KMS-11 (cell line): ENCODE measurements around the gene AGPAT4.

Experiments used
- H2AFZ ChIP-seq: fragments of 200-600 bp; sonication (generic); 2 replicates; pipeline ENCODE4 v1.6.1; 2016; ENCODE audit warnings: antibody characterized with exemption, mixed run types, low read depth
- H3K27ac ChIP-seq: fragments of 200-600 bp; sonication (generic); 2 replicates; pipeline ENCODE4 v1.6.1; 2016; ENCODE audit warnings: mild to moderate bottlenecking, mixed run types
- H3K27me3 ChIP-seq: fragments of 200-600 bp; sonication (generic); 2 replicates; pipeline ENCODE4 v1.6.1; 2017; ENCODE audit warnings: mild to moderate bottlenecking, low read depth, mixed run types, moderate library complexity; ENCODE audit not compliant: insufficient read depth
- H3K36me3 ChIP-seq: fragments of 200-600 bp; sonication (generic); 2 replicates; pipeline ENCODE4 v1.6.1; 2017; ENCODE audit warnings: mild to moderate bottlenecking, mixed run types; ENCODE audit not compliant: insufficient read depth
- H3K4me1 ChIP-seq: fragments of 200-600 bp; sonication (generic); 2 replicates; pipeline ENCODE4 v1.6.1; 2016; ENCODE audit warnings: mild to moderate bottlenecking, low read depth, mixed run types; ENCODE audit not compliant: poor library complexity, severe bottlenecking
- H3K4me2 ChIP-seq: fragments of 200-600 bp; sonication (generic); 2 replicates; pipeline ENCODE4 v1.7.0; 2016; ENCODE audit warnings: mild to moderate bottlenecking, mixed run types
- H3K4me3 ChIP-seq: fragments of 200-600 bp; sonication (generic); IDR thresholded peaks from 2 replicates; pipeline ENCODE4 v1.6.1; 2017; ENCODE audit warnings: low read depth, low read length, mixed read lengths; ENCODE audit not compliant: insufficient read depth
- H3K79me2 ChIP-seq: fragments of 200-600 bp; sonication (generic); 2 replicates; pipeline ENCODE4 v1.6.1; 2016; ENCODE audit warnings: low read depth, mixed run types; ENCODE audit not compliant: insufficient read depth
- H3K9ac ChIP-seq: fragments of 200-600 bp; sonication (generic); 2 replicates; pipeline ENCODE4 v1.6.1; 2016; ENCODE audit warnings: mild to moderate bottlenecking, mixed run types
- H4K20me1 ChIP-seq: fragments of 200-600 bp; sonication (generic); 2 replicates; pipeline ENCODE4 v1.6.1; 2016; ENCODE audit warnings: mild to moderate bottlenecking, mixed run types; ENCODE audit not compliant: insufficient read depth
- TF ChIP-seq, protein P1 (sequence below): fragments of 200-600 bp; sonication (generic); conservative IDR thresholded peaks from 2 replicates; pipeline ENCODE4 v1.6.1; 2017; ENCODE audit warnings: low read depth, mild to moderate bottlenecking, antibody characterized with exemption, low read length, moderate library complexity, mixed read lengths

AGPAT4 gene

DNA sequence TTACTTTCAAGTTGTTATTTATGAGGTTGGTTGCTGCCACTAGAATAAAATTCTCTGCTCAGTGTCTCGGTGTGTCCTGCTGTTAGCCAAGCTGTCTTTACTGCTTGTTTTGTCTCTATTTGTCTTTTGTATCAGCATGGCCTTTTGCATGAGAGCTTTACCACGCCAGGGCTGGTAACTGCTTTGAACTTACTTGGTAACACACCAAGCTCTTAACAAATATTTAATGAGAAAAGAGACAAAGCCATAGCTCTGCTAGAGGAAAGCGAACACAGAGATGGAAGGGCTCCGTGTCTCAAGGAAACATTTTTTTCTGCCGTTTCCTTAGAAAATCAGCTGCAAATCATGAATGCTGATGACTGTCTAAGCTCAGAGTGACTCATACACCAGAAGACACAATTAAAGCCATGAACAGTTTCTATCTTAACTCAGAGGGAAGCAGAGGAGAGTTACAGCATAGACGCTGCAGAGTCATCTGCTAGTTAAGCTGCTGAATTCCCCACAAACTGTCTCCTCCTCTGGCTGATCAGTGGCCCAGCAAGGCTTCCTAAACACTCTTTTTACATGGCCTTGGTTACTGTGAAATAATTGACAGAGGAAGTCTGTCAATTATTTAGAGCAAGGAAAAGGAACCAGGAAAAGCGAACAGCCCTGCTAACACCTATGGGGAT lies 44.8 kb downstream of the AGPAT4 start:
- H3K27me3 ChIP-seq, result no peaks in the 10 kb centered on the region
- H3K36me3 ChIP-seq, result no peaks in the 10 kb centered on the region
- no peak overlapping the region for H3K4me3 ChIP-seq
- H3K9ac ChIP-seq, result no peak overlapping the region
- H3K27ac ChIP-seq, result no peak overlapping the region
- H3K79me2 ChIP-seq, result no peaks in the 10 kb centered on the region
- H2AFZ ChIP-seq, result no peak overlapping the region
- TF ChIP-seq, protein P1, sequence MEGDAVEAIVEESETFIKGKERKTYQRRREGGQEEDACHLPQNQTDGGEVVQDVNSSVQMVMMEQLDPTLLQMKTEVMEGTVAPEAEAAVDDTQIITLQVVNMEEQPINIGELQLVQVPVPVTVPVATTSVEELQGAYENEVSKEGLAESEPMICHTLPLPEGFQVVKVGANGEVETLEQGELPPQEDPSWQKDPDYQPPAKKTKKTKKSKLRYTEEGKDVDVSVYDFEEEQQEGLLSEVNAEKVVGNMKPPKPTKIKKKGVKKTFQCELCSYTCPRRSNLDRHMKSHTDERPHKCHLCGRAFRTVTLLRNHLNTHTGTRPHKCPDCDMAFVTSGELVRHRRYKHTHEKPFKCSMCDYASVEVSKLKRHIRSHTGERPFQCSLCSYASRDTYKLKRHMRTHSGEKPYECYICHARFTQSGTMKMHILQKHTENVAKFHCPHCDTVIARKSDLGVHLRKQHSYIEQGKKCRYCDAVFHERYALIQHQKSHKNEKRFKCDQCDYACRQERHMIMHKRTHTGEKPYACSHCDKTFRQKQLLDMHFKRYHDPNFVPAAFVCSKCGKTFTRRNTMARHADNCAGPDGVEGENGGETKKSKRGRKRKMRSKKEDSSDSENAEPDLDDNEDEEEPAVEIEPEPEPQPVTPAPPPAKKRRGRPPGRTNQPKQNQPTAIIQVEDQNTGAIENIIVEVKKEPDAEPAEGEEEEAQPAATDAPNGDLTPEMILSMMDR, result no peak
- H3K4me2 ChIP-seq, result no peak overlapping the region
- H3K4me1 ChIP-seq, result no peaks in the 10 kb centered on the region
- H4K20me1 ChIP-seq, result no peaks in the 10 kb centered on the region

DNA sequence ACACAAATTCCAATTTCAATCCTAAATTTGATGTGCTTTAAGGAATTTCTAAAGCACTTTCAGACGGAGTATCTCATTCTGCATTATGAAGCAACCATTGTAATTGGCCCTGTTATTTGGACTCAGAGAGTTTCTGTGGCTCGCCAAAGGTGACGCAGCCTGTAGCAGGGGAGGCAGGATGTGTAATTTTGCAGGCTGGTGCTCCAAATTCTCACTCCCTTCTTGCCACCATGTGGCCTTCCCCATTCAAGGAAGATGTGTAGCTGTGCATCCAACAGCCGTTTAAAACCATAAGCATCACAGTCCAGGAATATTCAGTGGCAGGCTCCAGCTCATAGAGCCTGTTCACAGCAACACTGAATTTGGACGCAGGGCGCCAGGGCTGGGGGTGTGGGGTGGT lies 45.8 kb downstream of the AGPAT4 start:
- Histone ChIP-seq H3K4me1 (no peaks in the 10 kb centered on the region), H3K4me2 (no peak overlapping the region), H3K4me3 (no peak overlapping the region), H3K36me3 (no peaks in the 10 kb centered on the region), H3K79me2 (no peaks in the 10 kb centered on the region), H2AFZ (no peak overlapping the region), H3K27me3 (no peaks in the 10 kb centered on the region), H3K27ac (no peak overlapping the region), H4K20me1 (no peaks in the 10 kb centered on the region), H3K9ac (no peak overlapping the region)
- TF ChIP-seq, protein P1, result no peak

DNA sequence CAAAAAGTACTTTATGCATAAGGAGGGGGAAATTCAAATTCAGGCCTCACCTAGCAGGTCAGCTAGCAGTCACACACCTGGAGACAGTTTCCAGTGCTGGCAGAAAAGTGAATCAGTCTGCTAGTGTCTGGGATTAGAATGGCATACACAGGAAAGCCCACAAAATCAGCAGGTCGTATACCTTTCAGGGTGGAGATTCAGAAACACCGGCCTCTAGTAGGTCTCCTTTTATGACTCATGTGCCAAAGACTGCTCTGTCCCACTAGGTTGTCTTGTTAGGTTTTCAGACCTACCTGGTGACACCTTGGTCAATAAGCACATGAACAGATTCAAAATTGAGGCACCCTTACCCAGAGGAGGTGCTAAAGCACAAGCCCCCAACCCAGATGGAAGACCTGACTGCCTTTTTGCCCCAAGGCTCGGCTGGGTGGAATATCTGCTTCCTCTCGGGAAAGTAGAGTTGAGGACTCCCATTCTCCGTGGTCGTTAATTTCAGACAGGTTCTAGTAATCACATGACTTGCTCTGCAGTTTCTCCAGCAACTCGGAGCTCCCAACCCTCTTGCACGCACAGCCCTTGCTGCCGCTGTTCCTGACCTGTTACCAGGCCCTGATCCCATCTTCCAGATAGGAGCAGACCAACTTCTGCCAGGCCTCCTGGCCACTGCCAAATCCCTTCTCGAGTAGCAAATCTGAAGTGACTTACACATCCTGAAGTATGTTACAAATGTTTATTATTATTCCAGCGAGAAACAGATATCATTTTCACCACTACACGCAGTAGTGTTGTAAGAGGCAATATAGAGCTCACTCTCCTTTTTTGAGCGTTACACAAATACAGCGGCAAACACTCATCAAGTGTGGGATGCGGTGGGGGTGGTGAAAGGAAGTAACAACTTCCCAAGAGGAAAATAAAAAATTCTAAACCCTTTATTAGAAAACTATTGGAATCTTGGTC lies 46.6 kb downstream of the AGPAT4 start:
- Histone ChIP-seq H2AFZ (no peak overlapping the region), H3K4me2 (no peak overlapping the region), H3K36me3 (no peaks in the 10 kb centered on the region), H3K79me2 (no peaks in the 10 kb centered on the region), H4K20me1 (no peaks in the 10 kb centered on the region), H3K27ac (no peak overlapping the region), H3K4me1 (no peaks in the 10 kb centered on the region), H3K27me3 (no peaks in the 10 kb centered on the region), H3K9ac (no peak overlapping the region), H3K4me3 (no peak overlapping the region)
- TF ChIP-seq, protein P1, result no peak

DNA sequence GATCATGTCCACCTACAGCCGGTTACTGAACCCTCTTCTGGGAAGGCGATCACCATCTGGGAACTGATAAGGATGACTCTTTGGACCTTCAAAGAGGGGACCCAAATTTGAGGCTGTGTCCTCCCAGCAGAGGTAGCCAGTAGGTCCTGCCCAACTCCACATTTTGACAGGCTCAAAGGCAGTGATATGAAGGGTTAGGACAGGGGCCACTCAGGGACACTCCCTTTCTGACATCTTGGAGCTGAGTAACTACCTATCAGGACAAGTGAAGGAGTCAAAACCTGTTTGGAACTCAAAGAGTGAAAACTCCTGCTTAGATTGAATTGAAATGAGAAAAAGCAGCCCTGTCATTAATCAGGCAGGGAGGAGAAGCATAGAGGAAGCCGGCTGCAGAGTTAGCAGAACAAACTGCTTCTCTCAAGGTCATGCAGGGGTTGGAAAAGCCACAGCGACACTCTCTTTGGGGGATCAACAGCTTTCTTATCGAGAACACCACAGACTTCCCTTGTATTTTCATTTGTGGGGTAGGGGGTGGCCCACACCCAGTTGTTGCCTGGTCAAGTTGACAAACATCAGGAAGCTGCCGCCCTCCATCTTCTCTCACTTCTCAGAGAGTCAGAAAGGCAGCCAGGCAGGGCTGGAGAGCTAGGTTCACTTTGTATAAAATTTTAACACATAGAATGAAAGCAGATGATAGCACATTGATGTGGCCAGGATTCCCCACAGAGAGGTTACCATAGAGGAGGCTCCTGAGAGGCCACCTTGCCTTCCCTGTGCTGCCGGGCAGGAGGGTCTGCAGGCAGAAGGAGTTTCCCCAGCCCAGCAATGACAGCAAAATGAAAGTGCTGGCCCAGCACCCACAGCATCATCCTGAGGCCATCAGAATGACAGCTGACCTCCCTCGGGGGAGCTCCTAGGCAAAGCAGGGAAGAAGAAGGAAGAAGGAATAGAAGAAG lies 47.6 kb downstream of the AGPAT4 start:
- H3K9ac ChIP-seq, result no peak overlapping the region
- no peak overlapping the region for H3K4me2 ChIP-seq
- H3K27ac ChIP-seq, result no peak overlapping the region

More for the DNA sequence above, 47.6 kb downstream of the AGPAT4 start:
- Histone ChIP-seq H3K36me3 (no peaks in the 10 kb centered on the region), H4K20me1 (no peaks in the 10 kb centered on the region), H3K79me2 (no peaks in the 10 kb centered on the region), H3K27me3 (no peaks in the 10 kb centered on the region), H2AFZ (no peak overlapping the region), H3K4me1 (no peaks in the 10 kb centered on the region), H3K4me3 (no peak overlapping the region)
- TF ChIP-seq, protein P1, result no peak
